Measurements from ENCODE around the gene HOXA3. TPM values are rescaled to one million over a fixed set of nuclear protein-coding genes. Genes with fewer than 3 reads are reported as not detected.
A peak's percentile ranks its signal among the peaks of the same experiment; 100 is the strongest.

Gene HOXA3
- total and polyA plus RNA-seq, 4 donors = 6.2 to 36.9 (median 19.0) TPM

GRCh38 chr7:27189295-27189996 lies 37.1 kb upstream of the HOXA3 start:
- no peak for DNase-seq (ENCODE audit: low read depth in 4 of 6, low spot score in 6 of 6)
- Histone ChIP-seq H3K4me1 (ENCODE audit: control insufficient read depth, insufficient read depth, low read length) (peaks cover 58% of the 10 kb centered on the region), H3K27ac (ENCODE audit: low read depth, low read length) (peak overlapping the region; percentile 57)

GRCh38 chr7:27188386-27189294 lies 36.3 kb upstream of the HOXA3 start:
- H3K36me3 ChIP-seq (ENCODE audit: control insufficient read depth, insufficient read depth, low read length) = no peaks in the 10 kb centered on the region
- 8% methylated on average over 44 of the region's 49 CpGs for WGBS (ENCODE audit: insufficient coverage)
- peak in 1 of 6 donors; percentile 29 for DNase-seq (ENCODE audit: low read depth in 4 of 6, low spot score in 6 of 6)
- peak overlapping the region; percentile 24 for H3K4me3 ChIP-seq (ENCODE audit: low read depth, low read length)
- no peaks in the 10 kb centered on the region for H3K9me3 ChIP-seq (ENCODE audit: control insufficient read depth, insufficient read depth, low read length)
- peaks cover 65% of the 10 kb centered on the region for H3K4me1 ChIP-seq (ENCODE audit: control insufficient read depth, insufficient read depth, low read length)
- H3K27me3 ChIP-seq (ENCODE audit: control insufficient read depth, insufficient read depth, low read length) = peaks cover 100% of the 10 kb centered on the region
- H3K27ac ChIP-seq (ENCODE audit: low read depth, low read length) = peak overlapping the region; percentile 57

More at GRCh38 chr7:27189295-27189996, 37.1 kb upstream of the HOXA3 start:
- WGBS (ENCODE audit: insufficient coverage) = 13% methylated on average over 22 of the region's 22 CpGs
- Histone ChIP-seq H3K9me3 (ENCODE audit: control insufficient read depth, insufficient read depth, low read length) (no peaks in the 10 kb centered on the region), H3K4me3 (ENCODE audit: low read depth, low read length) (no peak overlapping the region), H3K36me3 (ENCODE audit: control insufficient read depth, insufficient read depth, low read length) (no peaks in the 10 kb centered on the region), H3K27me3 (ENCODE audit: control insufficient read depth, insufficient read depth, low read length) (peaks cover 100% of the 10 kb centered on the region)

DNA sequence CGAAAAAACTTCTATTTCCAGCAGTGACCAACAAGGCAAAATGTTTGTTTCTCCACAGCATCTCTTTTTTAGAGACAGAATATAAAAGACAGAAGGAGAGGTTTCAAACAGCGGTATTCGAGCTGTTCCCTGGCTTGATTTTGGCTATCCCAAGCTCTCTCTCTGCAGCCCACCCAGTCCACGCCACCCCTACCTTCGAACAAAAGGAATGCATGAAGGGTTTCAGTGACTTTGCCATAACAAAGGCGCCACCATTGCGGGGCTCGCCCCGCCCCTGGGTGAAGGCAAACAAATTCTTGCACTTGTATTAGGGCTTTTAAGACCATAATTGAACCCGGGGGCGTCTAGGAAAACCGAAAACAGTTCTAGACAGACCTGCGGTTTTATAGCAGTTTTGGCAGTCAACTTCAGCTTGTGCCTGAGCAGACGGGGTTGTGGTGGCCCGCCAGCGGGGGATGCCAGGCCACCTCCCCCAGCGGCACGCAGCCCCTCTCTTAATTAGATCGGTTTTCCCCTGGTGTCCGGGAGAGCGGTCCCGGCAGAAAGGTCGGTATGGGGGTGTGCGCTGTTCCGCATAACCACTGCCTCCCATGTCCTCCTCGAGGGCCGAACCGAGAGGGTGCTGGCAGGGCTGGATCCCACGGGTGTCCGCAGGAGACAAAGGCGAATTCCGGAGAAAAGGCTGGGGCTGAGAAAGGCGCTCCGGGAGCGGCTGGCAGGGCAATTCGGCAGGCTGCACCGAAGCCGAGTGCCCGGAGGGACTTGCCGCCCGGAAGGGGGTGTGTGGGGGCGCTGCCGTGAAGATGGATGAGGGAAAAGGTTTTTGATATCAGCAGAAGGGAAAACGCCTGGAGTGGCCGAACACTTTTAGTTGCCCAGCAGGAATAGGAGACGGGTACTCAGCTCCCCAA lies 35.3 kb upstream of the HOXA3 start:
- Histone ChIP-seq H3K27me3 (ENCODE audit: control insufficient read depth, insufficient read depth, low read length) (peaks cover 100% of the 10 kb centered on the region), H3K27ac (ENCODE audit: low read depth, low read length) (peak overlapping the region; percentile 57), H3K36me3 (ENCODE audit: control insufficient read depth, insufficient read depth, low read length) (no peaks in the 10 kb centered on the region), H3K4me3 (ENCODE audit: low read depth, low read length) (peak overlapping the region; percentile 24), H3K9me3 (ENCODE audit: control insufficient read depth, insufficient read depth, low read length) (no peaks in the 10 kb centered on the region), H3K4me1 (ENCODE audit: control insufficient read depth, insufficient read depth, low read length) (peaks cover 67% of the 10 kb centered on the region)
- WGBS (ENCODE audit: insufficient coverage) = 2% methylated on average over 45 of the region's 46 CpGs
- DNase-seq (ENCODE audit: low read depth in 4 of 6, low spot score in 6 of 6) = no peak

DNA sequence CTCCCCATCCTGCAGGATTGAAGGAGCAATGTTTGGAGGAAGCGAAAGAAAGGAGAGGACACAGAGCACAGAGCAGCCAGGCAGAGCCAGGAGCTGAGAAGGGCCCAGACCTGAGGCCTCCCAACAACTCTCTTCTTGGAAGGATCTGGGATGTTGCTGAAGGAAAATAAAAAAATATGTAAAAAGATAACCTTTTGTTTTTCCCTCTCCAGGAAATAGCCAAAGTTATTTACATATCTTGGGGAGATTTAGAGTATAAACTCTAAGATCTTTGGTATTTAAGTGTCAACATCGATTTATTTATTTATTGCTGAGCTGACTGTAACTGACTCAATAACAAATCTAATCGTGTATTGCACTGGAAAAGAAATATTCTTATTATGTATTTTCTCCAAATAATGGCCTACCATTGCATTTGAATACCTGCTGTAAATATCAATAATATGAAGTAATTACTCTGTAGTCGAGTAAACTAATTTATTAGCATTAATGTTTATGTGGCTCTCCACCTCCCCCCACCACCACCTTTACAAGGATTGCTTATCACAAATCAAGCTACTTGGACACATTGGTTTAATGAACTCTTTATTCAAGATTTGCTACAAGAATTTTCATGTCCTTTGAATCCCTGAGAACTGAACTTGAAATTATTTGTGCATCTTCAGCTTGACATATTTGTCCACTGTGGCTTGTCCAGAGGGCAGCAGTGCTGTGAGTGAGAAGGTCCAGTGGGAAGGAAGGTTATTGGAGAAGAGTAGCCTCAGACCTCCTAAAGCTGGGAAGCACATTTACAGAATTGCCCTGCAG lies 34.5 kb upstream of the HOXA3 start:
- H3K36me3 ChIP-seq (ENCODE audit: control insufficient read depth, insufficient read depth, low read length) = no peaks in the 10 kb centered on the region
- peaks cover 100% of the 10 kb centered on the region for H3K27me3 ChIP-seq (ENCODE audit: control insufficient read depth, insufficient read depth, low read length)
- peak overlapping the region; percentile 53 for H3K4me3 ChIP-seq (ENCODE audit: low read depth, low read length)
- peak overlapping the region; percentile 83 for H3K27ac ChIP-seq (ENCODE audit: low read depth, low read length)
- peak in 1 of 6 donors; percentile 34 for DNase-seq (ENCODE audit: low read depth in 4 of 6, low spot score in 6 of 6)
- WGBS (ENCODE audit: insufficient coverage) = 33% methylated on average over 1 of the region's 4 CpGs
- peaks cover 64% of the 10 kb centered on the region for H3K4me1 ChIP-seq (ENCODE audit: control insufficient read depth, insufficient read depth, low read length)
- H3K9me3 ChIP-seq (ENCODE audit: control insufficient read depth, insufficient read depth, low read length) = no peaks in the 10 kb centered on the region

GRCh38 chr7:27185854-27186667 lies 33.7 kb upstream of the HOXA3 start:
- peak overlapping the region; percentile 83 for H3K27ac ChIP-seq (ENCODE audit: low read depth, low read length)
- no peaks in the 10 kb centered on the region for H3K9me3 ChIP-seq (ENCODE audit: control insufficient read depth, insufficient read depth, low read length)
- 6% methylated on average over 22 of the region's 24 CpGs for WGBS (ENCODE audit: insufficient coverage)
- no peaks in the 10 kb centered on the region for H3K36me3 ChIP-seq (ENCODE audit: control insufficient read depth, insufficient read depth, low read length)
- H3K4me1 ChIP-seq (ENCODE audit: control insufficient read depth, insufficient read depth, low read length) = peaks cover 62% of the 10 kb centered on the region
- DNase-seq (ENCODE audit: low read depth in 4 of 6, low spot score in 6 of 6) = no peak
- H3K27me3 ChIP-seq (ENCODE audit: control insufficient read depth, insufficient read depth, low read length) = peaks cover 99% of the 10 kb centered on the region
- peak overlapping the region; percentile 53 for H3K4me3 ChIP-seq (ENCODE audit: low read depth, low read length)

DNA sequence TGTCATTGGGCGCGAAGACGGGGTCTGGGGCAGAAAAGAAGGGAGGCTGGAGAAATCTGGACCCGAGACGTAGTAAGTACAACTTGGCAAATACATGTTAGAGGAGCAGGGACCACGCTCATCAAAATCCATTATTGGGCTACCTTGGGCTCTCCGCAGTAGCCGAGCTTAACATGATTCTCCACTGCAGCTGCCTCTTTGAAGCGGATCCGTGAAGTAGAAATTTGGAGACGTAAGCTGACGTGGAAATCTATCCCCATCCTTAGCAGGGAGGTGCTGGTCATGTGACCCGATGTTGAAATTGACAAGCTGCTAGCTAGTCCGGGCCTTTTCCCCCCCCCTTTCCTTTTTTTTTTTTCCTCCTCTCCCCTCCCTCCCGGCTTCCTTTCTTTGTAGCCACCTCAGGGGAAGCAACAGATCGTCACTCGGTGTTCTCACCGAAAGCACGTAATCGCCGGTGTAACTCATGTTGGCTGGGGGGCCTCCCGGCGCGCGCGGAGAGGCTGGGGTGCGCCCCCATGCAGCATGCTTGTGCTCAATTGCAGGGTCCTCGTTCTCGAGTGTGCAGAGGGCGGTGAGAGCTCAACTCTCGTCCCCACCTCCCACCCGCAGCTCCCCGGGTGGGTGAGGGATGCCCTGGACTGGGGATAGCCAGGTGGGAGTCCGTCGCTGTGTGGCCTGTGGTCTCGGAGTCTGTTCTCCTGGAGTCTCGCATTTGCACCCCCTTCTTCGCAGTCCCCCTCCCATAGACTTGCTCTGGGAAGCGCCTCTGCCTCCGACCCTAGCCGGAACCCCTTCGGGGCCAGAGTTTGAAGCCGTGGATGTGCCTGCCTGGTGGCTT lies 32.9 kb upstream of the HOXA3 start, which contains the start of gene HOXA11:
HOXA11 (minus strand) TSS at position 220 of the 841 bp plus-strand sequence; CDS start at position 132, 88 bp downstream.
- Histone ChIP-seq H3K4me1 (ENCODE audit: control insufficient read depth, insufficient read depth, low read length) (peaks cover 68% of the 10 kb centered on the region), H3K27me3 (ENCODE audit: control insufficient read depth, insufficient read depth, low read length) (peaks cover 99% of the 10 kb centered on the region), H3K4me3 (ENCODE audit: low read depth, low read length) (peak within 1 kb of the TSS; percentile 53), H3K9me3 (ENCODE audit: control insufficient read depth, insufficient read depth, low read length) (no peaks in the 10 kb centered on the region), H3K36me3 (ENCODE audit: control insufficient read depth, insufficient read depth, low read length) (no peaks in the 10 kb centered on the region), H3K27ac (ENCODE audit: low read depth, low read length) (peak within 1 kb of the TSS; percentile 83)
- 4% methylated on average over 37 of the region's 43 CpGs for WGBS (ENCODE audit: insufficient coverage)
- DNase-seq (ENCODE audit: low read depth in 4 of 6, low spot score in 6 of 6) = peak in 1 of 6 donors; percentile 53

- peaks cover 72% of the 10 kb centered on the region for H3K4me1 ChIP-seq (ENCODE audit: control insufficient read depth, insufficient read depth, low read length)
Measured at GRCh38 chr7:27184337-27185012, 32.1 kb upstream of the HOXA3 start.

More at GRCh38 chr7:27184337-27185012, 32.1 kb upstream of the HOXA3 start:
- Histone ChIP-seq H3K27me3 (ENCODE audit: control insufficient read depth, insufficient read depth, low read length) (peaks cover 99% of the 10 kb centered on the region), H3K27ac (ENCODE audit: low read depth, low read length) (peak overlapping the region; percentile 81), H3K9me3 (ENCODE audit: control insufficient read depth, insufficient read depth, low read length) (no peaks in the 10 kb centered on the region), H3K4me3 (ENCODE audit: low read depth, low read length) (peak overlapping the region; percentile 53), H3K36me3 (ENCODE audit: control insufficient read depth, insufficient read depth, low read length) (no peaks in the 10 kb centered on the region)
- DNase-seq (ENCODE audit: low read depth in 4 of 6, low spot score in 6 of 6) = peak in 1 of 6 donors; percentile 58
- WGBS (ENCODE audit: insufficient coverage) = under 1% methylated on average over 72 of the region's 72 CpGs

Data from spinal cord (tissue), 10 donors.